ENCODE results near the gene CLSTN2.

DNA sequence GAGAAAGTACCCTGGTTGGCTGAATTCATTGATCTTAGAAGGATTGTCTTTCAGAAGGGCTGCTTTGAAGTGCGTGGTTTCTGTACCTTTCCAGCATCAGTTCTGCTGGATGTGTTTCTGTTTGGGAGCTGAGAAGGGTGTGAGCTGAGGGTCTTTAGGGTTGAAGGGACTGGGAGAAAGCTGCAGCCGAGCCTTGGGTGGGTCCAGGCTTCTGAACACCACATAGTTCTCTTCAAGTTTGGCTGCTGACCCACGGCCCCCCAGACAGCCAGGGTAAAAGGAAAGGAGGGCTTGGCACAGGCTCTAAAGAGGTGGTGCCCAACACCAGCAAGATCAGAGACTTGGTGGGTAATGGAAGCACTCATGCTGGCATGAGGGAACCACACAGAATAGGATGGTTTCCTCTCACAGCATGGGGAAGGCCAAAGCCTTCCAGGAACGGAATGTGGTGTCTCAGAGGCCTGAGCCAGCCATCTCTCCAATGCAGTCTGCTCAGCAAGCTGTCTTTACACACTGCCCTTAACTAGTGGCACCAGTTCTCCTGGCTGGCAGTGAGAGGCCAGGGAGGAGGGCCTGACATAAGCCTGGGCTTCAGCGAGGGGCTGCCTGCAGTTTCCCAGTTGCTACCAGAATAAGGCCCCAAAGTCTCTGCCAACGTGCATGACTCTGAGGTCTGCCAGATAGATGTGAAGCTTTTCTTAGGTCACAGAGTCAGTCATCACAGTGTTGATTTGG is 503.9 kb downstream of the CLSTN2 start:
- no peak for TF ChIP-seq EZH2phosphoT487 (IDR thresholded peaks at IDR 0.05; ENCODE audit: low read length)
- TF ChIP-seq, protein P1, sequence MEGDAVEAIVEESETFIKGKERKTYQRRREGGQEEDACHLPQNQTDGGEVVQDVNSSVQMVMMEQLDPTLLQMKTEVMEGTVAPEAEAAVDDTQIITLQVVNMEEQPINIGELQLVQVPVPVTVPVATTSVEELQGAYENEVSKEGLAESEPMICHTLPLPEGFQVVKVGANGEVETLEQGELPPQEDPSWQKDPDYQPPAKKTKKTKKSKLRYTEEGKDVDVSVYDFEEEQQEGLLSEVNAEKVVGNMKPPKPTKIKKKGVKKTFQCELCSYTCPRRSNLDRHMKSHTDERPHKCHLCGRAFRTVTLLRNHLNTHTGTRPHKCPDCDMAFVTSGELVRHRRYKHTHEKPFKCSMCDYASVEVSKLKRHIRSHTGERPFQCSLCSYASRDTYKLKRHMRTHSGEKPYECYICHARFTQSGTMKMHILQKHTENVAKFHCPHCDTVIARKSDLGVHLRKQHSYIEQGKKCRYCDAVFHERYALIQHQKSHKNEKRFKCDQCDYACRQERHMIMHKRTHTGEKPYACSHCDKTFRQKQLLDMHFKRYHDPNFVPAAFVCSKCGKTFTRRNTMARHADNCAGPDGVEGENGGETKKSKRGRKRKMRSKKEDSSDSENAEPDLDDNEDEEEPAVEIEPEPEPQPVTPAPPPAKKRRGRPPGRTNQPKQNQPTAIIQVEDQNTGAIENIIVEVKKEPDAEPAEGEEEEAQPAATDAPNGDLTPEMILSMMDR (IDR thresholded peaks at IDR 0.05; ENCODE audit: low read length) = no peak

Data from MM.1S (cell line).